ENCODE data around the gene LUZP1.

- TF ChIP-seq POLR2A (IDR thresholded peaks at IDR 0.05) (no peak), CTCF (IDR thresholded peaks at IDR 0.05) (no peak)
Measured at GRCh38 chr1:23134055-23134454, 34.6 kb downstream of the LUZP1 start.

Measured in gastroesophageal sphincter (tissue), 3 donors.